Mucosa of stomach (tissue), 1 donor: ENCODE data around the gene PDSS1.
"Not testable (repeated sequence)": the region's sequence is repeated elsewhere in the genome, so short reads cannot be mapped to it uniquely, and the experiment has no call there.

ENCODE experiments used
- H3K27me3 ChIP-seq: one replicate; pipeline ENCODE4 v1.7.0; 2013; ENCODE audit warnings: mild to moderate bottlenecking, low read length; ENCODE audit not compliant: control insufficient read depth, insufficient read depth
- H3K36me3 ChIP-seq: one replicate; pipeline ENCODE4 v1.7.0; 2013; ENCODE audit warnings: low read length; ENCODE audit not compliant: control insufficient read depth, insufficient read depth
- H3K4me1 ChIP-seq: one replicate; pipeline ENCODE4 v1.7.0; 2013; ENCODE audit warnings: mild to moderate bottlenecking, low read length; ENCODE audit not compliant: control insufficient read depth, insufficient read depth
- H3K4me3 ChIP-seq: one replicate; pipeline ENCODE4 v1.7.0; 2013; ENCODE audit warnings: low read length
- H3K9ac ChIP-seq: one replicate; pipeline ENCODE4 v1.7.0; 2013; ENCODE audit warnings: mild to moderate bottlenecking, low read length, moderate library complexity
- H3K9me3 ChIP-seq: one replicate; pipeline ENCODE4 v1.7.0; 2013; ENCODE audit warnings: mild to moderate bottlenecking, low read length, moderate library complexity; ENCODE audit not compliant: control insufficient read depth
- donor health status: Pancreatic carcinoma.

PDSS1 gene

GRCh38 chr10:26759008-26759407 is 61.5 kb downstream of the PDSS1 start:
- H3K9me3 ChIP-seq = no peaks in the 10 kb centered on the region
- H3K36me3 ChIP-seq = no peaks in the 10 kb centered on the region
- no peaks in the 10 kb centered on the region for H3K4me1 ChIP-seq
- no peak overlapping the region for H3K9ac ChIP-seq
- H3K4me3 ChIP-seq = no peak overlapping the region
- no peaks in the 10 kb centered on the region for H3K27me3 ChIP-seq

DNA sequence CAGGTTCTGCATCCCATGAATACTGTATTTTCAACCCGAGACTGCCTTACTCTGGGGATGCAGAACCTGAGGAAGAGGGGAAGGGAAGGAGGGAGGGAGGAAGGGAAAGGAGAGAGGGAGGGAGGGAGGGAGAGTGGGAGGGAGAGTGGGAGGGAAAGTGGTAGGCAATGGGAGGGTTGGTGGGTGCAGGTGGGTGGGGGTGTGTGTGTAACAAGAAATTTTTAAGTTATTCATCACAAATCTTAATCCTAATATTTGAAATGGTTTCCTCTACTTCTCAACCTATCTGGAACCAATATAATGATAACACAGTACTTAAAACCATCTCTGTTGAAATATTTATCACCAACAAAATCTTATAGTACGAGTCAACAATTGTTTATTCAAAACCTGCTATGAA is 68.0 kb downstream of the PDSS1 start:
- Histone ChIP-seq H3K4me3 (no peak overlapping the region), H3K27me3 (no peaks in the 10 kb centered on the region), H3K4me1 (no peaks in the 10 kb centered on the region), H3K9ac (no peak overlapping the region), H3K9me3 (no peaks in the 10 kb centered on the region), H3K36me3 (no peaks in the 10 kb centered on the region)

GRCh38 chr10:26770069-26770468 is 72.6 kb downstream of the PDSS1 start:
- Histone ChIP-seq H3K36me3 (no peaks in the 10 kb centered on the region), H3K4me3 (no peak overlapping the region), H3K27me3 (no peaks in the 10 kb centered on the region), H3K9me3 (no peaks in the 10 kb centered on the region), H3K9ac (no peak overlapping the region), H3K4me1 (no peaks in the 10 kb centered on the region)

DNA sequence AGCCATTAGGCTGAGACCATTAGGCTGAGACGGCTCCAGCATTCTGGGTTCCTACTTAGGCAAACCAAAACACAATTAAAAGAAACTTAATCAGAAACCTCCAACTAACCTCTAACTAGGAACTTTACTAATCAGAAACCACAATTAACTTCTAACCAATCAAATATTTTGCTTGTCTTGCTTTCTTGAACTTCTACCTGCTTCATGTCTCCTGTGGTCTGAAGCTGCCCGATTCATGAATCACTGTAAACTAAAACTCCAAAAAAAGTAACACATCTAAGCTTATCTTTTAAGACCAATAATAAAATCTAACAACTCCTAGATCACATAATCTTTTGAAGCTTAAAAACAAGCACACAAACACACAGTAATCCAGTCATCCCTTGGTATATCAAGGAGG is 76.1 kb downstream of the PDSS1 start:
- H3K36me3 ChIP-seq = no peaks in the 10 kb centered on the region
- no peak overlapping the region for H3K9ac ChIP-seq
- H3K4me1 ChIP-seq = no peaks in the 10 kb centered on the region
- no peaks in the 10 kb centered on the region for H3K9me3 ChIP-seq
- no peaks in the 10 kb centered on the region for H3K27me3 ChIP-seq
- H3K4me3 ChIP-seq = no peak overlapping the region

GRCh38 chr10:26776258-26776657 is 78.8 kb downstream of the PDSS1 start:
- no peaks in the 10 kb centered on the region for H3K27me3 ChIP-seq

GRCh38 chr10:26777686-26778085 is 80.2 kb downstream of the PDSS1 start:
- Histone ChIP-seq H3K27me3 (no peaks in the 10 kb centered on the region), H3K4me1 (peaks cover 29% of the 10 kb centered on the region), H3K9ac (no peak overlapping the region), H3K4me3 (no peak overlapping the region), H3K9me3 (no peaks in the 10 kb centered on the region), H3K36me3 (no peaks in the 10 kb centered on the region)

More at GRCh38 chr10:26776258-26776657, 78.8 kb downstream of the PDSS1 start:
- no peaks in the 10 kb centered on the region for H3K36me3 ChIP-seq
- no peak overlapping the region for H3K9ac ChIP-seq
- peaks cover 22% of the 10 kb centered on the region for H3K4me1 ChIP-seq
- no peaks in the 10 kb centered on the region for H3K9me3 ChIP-seq
- no peak overlapping the region for H3K4me3 ChIP-seq

DNA sequence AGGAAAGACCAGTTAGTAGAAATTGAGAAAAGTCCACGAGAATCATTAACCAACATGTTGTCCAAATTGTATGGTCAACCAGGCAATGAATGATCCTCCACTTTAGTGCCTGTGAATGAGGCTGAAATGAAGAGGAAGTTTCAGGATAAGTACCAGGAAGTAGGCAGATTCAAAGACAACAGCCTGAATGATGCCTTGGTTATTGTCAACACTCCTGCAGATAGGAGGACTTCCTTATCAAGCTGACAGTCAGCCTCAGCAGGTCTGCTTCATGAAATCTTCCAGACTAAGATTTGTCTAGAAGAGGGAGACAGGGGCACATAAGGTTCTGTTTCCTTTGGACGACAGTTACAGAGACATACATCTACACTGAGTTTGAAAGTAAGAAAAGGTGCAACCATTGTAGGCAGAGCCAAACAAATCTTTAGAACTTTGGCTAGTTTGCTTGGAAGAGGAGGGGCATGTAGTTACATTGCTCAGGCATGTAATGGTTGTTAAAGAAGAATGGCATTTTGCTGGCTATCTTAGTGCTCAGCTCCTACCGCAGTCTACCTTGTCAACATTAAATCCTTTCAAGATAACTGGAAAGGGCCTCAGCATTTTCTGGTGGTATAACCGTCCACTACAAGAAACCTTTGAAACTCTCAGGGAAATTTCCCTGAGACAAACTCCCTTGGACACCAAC is 81.8 kb downstream of the PDSS1 start:
- H3K9me3 ChIP-seq = no peaks in the 10 kb centered on the region
- no peak overlapping the region for H3K9ac ChIP-seq
- no peaks in the 10 kb centered on the region for H3K36me3 ChIP-seq
- no peak overlapping the region for H3K4me3 ChIP-seq
- no peaks in the 10 kb centered on the region for H3K27me3 ChIP-seq
- H3K4me1 ChIP-seq = peaks cover 29% of the 10 kb centered on the region

DNA sequence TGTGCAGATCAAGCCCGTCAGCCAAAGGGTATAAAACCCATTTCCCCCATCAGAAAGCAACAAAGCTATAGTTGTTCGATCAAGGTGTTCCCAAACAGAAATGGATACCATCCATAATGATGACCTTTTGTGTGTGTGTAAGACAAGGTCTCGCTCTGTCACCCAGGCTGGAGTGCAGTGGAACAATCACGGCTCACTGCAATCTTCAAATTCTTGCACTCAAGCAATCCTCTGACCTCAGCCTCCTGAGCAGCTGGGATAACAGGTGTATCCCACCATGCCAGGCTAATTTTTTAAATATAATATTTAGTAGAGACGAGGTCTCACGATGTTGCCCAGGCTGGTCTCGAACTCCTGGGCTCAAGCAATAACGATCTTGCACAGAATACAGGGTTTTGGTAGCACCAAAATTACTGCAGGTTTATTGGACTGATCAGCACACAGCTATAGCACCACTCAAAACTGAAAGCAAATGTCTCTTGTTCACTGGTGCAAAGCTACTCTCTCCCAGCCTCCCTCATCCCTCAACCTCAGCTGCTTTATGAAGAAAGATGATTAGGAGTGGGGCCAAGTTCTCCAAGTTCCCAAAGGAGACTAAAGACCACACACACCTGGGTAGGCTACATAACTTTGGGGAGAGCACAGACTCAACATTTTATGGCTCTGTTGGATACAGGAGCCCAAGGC is 82.7 kb downstream of the PDSS1 start:
- no peaks in the 10 kb centered on the region for H3K36me3 ChIP-seq
- no peaks in the 10 kb centered on the region for H3K9me3 ChIP-seq
- no peak overlapping the region for H3K4me3 ChIP-seq
- H3K27me3 ChIP-seq = no peaks in the 10 kb centered on the region
- H3K9ac ChIP-seq = no peak overlapping the region
- H3K4me1 ChIP-seq = peaks cover 29% of the 10 kb centered on the region

DNA sequence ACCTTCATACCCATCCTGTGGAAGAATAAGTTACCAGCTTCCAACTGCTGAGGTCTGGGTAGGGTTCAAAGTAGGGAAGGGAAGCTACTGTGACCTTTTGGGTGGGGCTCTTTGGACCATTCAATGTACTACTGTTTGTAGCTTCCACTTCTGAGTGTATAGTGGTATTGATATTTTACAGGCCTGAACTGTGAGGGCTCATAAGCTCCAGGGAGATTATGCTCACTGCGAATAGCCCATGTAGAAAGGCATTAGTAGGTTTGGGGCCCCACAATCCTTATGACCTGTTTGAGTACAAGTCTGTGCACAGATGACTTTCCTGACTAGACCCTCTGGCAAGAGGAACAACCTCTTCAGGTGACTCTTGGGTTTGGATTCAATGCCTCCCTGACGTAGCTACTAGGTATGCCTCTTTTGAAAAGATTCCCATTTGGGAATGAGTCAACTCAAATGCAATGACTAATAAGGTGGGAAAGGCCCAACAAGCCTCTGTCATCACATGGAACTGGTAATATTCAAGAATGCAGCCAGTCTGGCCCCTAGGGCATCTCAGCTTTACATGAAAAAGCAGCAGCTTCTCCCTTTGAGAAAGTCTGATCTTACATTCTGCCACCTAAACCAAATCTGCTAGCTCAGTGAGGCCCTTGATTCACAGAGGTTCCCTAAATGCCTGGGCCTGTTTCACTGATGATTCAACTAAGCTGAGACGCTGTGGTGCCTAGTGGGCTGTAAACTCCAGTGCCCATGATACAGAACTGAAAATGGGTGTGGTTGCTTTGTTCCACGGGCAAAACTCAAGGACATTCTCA is 83.5 kb downstream of the PDSS1 start:
- peaks cover 29% of the 10 kb centered on the region for H3K4me1 ChIP-seq

DNA sequence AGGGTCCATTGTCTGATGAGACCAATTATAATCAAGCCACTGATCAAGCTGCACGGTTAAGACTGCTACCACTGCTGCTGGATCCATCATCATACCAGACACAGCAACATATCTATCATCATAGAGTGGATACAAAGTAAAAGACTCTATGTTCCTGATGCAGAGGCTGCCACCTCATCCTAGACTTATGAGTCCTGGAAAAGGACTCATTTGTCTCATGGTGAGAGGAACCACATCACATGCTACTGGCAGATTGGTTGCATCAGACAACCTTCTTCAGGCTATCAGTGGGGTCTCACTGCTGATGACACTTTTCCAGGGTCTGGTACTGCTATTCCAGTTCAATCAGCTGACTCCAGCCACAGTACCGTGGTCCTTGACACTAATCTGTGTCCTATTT is 84.3 kb downstream of the PDSS1 start:
- H3K27me3 ChIP-seq = no peaks in the 10 kb centered on the region
- H3K4me3 ChIP-seq = no peak overlapping the region

More for the DNA sequence above, 83.5 kb downstream of the PDSS1 start:
- no peaks in the 10 kb centered on the region for H3K27me3 ChIP-seq
- no peaks in the 10 kb centered on the region for H3K9me3 ChIP-seq
- H3K36me3 ChIP-seq = no peaks in the 10 kb centered on the region
- H3K9ac ChIP-seq = no peak overlapping the region
- H3K4me3 ChIP-seq = no peak overlapping the region

DNA sequence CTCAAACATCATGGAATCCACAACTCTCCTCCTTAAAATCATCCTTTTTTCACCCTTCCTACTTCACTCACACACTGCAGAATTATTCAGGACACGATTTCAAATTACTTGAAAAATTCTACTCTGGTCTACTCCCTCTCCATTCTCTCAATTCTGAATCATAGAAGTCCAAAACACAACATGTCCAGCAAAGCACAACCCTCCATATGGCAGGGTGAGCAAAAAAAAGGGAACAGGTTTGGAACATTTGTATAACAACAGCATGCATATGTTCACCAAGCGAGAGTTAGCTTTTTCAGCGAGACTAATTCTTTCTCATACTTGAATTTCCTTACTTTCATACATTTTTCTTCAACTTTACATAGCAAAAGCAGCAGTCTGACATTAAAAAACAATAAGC is 89.9 kb downstream of the PDSS1 start:
- Histone ChIP-seq H3K9ac (no peak overlapping the region), H3K9me3 (no peaks in the 10 kb centered on the region), H3K4me3 (no peak overlapping the region), H3K36me3 (no peaks in the 10 kb centered on the region), H3K27me3 (no peaks in the 10 kb centered on the region), H3K4me1 (no peaks in the 10 kb centered on the region)

More for the DNA sequence above, 84.3 kb downstream of the PDSS1 start:
- Histone ChIP-seq H3K9ac (no peak overlapping the region), H3K4me1 (peaks cover 29% of the 10 kb centered on the region), H3K9me3 (no peaks in the 10 kb centered on the region), H3K36me3 (no peaks in the 10 kb centered on the region)

GRCh38 chr10:26789779-26790178 is 92.3 kb downstream of the PDSS1 start:
- H3K4me3 ChIP-seq, H3K27me3 ChIP-seq, H3K9me3 ChIP-seq, H3K36me3 ChIP-seq, H3K4me1 ChIP-seq, H3K9ac ChIP-seq: not testable (repeated sequence)
